ES-I3 (cell line): Measurements from ENCODE around the gene HDDC3.

ENCODE experiments used
- H3K36me3 ChIP-seq: 2 replicates; pipeline ENCODE4 v1.6.1; 2013; ENCODE audit warnings: mild to moderate bottlenecking, low read length, control low read depth, moderate library complexity; ENCODE audit not compliant: insufficient read depth
- H3K4me1 ChIP-seq: 2 replicates; pipeline ENCODE4 v1.6.1; 2013; ENCODE audit warnings: mild to moderate bottlenecking, control low read depth, low read length; ENCODE audit not compliant: insufficient read depth
- H3K9ac ChIP-seq: 2 replicates; pipeline ENCODE4 v1.6.1; 2013; ENCODE audit warnings: low read depth, mild to moderate bottlenecking, low read length, moderate library complexity
- H3K9me3 ChIP-seq: 2 replicates; pipeline ENCODE4 v1.6.1; 2013; ENCODE audit warnings: mild to moderate bottlenecking, low read length, moderate library complexity; ENCODE audit not compliant: control insufficient read depth, insufficient read depth

HDDC3 gene

DNA sequence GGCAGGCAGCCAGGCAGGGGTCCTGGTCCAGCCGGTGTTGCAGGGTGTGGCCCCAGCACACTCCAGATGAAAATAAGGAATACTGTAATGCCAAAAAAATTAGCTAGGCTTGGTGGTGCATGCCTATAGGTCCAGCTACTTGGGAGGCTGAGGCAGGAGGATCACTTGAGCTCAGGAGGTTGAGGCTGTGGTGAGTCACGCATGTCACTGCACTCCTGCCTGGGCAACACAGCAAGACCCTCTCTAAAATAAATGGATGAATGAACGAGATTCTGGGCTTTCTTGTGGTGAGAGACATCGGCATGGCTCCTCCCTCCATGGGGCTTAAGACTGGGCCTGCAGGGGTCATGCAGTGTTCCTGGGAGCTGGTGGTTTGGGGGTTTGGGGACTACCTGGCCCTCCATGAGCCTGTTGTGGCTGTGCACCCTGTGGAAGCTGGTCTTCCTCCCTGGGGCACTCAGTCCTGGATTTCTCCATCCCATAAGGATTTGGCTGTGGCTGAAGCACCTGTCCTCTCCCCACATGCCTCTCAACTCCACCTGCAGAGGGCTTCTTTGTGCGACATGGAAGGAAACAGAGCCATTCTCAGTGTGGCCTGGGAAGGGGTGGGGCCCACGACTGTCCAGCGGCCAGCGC lies 14.7 kb upstream of the HDDC3 start:
- Histone ChIP-seq H3K36me3 (peaks cover 31% of the 10 kb centered on the region), H3K4me1 (no peaks in the 10 kb centered on the region), H3K9ac (no peak overlapping the region), H3K9me3 (no peaks in the 10 kb centered on the region)

DNA sequence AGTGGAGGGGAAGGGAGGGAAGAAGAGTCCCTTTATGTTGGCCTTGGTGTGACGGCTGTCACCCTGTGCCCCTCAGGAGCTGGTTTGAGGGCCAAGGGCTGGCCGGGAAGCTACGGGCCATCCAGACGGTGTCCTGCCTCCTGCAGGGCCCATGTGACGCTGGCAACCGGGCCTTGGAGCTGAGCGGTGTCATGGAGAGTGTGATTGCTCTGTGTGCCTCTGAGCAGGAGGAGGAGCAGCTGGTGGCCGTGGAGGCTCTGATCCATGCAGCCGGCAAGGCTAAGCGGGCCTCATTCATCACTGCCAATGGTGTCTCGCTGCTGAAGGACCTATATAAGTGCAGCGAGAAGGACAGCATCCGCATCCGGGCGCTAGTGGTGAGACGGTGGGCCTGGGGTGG lies 14.2 kb upstream of the HDDC3 start:
- Histone ChIP-seq H3K9ac (no peak overlapping the region), H3K4me1 (no peaks in the 10 kb centered on the region), H3K9me3 (no peaks in the 10 kb centered on the region), H3K36me3 (peaks cover 27% of the 10 kb centered on the region)

DNA sequence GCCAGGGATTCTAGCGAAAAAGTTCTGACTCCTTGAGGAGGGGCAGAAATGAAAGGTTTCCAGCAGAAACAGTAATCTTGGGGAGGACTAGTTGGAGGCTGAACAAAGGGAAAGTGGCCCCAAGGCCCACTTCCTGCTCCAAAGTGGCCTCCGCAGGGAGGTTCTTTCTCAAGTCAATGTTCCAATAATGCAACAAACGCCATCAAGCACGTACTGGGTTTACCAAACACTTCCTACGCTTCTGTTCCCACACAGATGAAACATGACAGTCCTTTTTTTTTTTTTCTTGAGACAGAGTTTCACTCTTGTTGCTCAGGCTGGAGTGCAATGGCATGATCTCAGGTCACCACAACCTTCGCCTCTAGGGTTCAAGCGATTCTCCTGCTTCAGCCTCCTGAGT lies 12.7 kb upstream of the HDDC3 start:
- Histone ChIP-seq H3K9me3 (no peaks in the 10 kb centered on the region), H3K36me3 (peaks cover 32% of the 10 kb centered on the region), H3K9ac (no peak overlapping the region), H3K4me1 (no peaks in the 10 kb centered on the region)

DNA sequence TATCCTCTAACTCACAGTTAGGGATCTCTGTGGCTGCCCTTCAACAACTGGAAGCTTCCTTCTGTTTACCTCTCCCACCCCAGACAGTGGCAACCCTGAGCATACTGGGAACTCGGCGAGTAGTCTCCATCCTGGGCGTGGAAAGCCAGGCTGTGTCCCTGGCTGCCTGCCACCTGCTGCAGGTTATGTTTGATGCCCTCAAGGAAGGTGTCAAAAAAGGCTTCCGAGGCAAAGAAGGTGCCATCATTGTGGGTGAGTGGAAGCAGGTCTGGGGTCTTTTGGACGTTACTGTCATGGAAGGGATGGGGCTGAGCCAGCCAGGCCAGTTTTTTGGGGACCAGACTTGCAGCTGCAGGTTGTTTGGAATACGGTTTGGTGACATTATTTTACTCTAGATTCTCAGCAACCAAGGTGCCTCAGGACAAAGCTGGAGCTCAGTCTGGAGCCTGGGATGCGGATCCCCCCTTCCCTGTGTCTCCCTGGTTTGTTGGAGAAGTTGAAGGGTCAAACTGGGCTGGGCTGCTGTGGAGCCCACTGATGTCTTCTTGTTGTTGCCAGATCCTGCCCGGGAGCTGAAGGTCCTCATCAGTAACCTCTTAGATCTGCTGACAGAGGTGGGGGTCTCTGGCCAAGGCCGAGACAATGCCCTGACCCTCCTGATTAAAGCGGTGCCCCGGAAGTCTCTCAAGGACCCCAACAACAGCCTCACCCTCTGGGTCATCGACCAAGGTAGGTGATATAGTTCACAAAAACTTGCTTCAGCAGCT lies 10.2 kb upstream of the HDDC3 start:
- Histone ChIP-seq H3K9ac (no peak overlapping the region), H3K36me3 (peaks cover 43% of the 10 kb centered on the region), H3K4me1 (no peaks in the 10 kb centered on the region), H3K9me3 (no peaks in the 10 kb centered on the region)

DNA sequence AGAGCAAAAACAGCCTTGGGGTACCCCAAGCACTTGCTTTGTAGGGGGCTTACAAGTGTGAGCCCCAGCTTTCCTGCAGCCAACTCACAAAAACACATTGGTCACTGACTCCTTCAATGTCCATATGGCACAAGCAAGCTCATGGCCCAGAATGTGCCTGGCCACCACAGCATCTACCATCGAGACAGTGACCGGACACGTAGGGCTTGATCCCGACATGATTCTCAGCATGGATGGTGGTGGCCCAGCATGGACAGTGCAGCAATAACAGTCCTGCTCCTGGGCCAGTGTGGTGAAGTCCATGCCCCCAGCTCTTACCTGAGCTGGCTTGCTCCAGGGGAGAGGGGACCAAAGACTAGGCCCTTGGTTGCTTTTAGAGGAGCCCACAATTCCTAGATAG lies 8.7 kb upstream of the HDDC3 start:
- Histone ChIP-seq H3K9me3 (no peaks in the 10 kb centered on the region), H3K4me1 (no peaks in the 10 kb centered on the region), H3K9ac (no peak overlapping the region), H3K36me3 (peaks cover 38% of the 10 kb centered on the region)

DNA sequence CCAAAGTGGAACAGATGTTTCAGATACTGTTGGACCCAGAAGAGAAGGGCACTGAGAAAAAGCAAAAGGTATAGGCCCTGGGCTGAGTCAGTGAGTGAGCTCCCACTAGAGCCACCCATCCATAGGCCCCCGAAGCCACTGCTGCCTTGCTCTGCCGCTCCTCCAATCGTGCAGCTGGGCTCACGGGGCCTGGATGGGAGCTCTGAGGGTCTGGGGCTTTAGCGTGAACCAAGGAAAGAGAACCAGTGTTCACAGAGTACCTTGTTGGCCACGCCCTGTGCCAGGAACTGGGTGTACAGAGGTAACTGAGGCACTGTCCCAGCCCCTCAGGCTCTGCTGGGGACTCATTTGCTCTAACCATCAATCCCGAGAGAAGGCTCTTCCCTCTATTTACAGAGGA lies 7.4 kb upstream of the HDDC3 start:
- Histone ChIP-seq H3K9me3 (no peaks in the 10 kb centered on the region), H3K4me1 (no peaks in the 10 kb centered on the region), H3K9ac (no peak overlapping the region), H3K36me3 (peaks cover 33% of the 10 kb centered on the region)

DNA sequence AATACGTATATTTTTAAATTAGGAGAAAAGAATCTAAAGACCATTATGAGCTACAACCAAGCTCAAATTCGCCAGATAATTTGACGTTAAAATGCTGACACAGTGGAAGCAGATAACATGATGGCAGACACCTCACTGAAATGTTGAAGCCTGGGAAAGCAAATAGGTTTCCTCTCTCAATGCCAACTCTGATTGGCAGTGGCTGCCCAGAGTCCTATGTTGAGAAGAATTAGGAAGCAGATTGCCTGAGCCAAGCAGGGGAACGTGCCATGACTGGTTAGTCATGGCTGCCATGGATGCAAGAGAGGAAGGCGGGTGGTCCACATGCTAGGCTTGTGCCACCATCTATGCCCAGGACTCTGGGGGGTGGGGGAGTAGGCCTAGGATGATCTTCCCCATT lies 5.9 kb upstream of the HDDC3 start:
- H3K9me3 ChIP-seq: no peaks in the 10 kb centered on the region
- H3K4me1 ChIP-seq: no peaks in the 10 kb centered on the region
- H3K36me3 ChIP-seq: peaks cover 29% of the 10 kb centered on the region
- no peak overlapping the region for H3K9ac ChIP-seq

DNA sequence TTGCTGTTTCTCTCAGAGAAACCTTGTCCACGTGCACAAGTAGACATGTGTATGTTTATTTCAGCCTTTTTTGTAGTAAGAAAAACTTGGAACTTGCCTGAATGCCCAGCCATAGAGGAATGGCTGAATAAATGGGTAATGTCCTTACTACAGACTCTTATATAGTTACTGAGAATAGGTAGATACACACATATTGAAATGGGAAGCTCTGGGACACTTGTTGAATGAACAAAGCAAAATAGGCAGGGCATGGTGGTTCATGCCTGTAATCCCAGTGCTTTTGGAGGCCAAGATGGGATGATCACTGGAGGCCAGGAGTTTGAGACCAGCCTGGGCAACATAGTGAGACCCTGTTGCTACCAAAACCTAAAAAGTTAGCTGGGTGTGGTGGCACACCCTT lies 4.5 kb upstream of the HDDC3 start:
- H3K9me3 ChIP-seq: no peaks in the 10 kb centered on the region
- H3K4me1 ChIP-seq: no peaks in the 10 kb centered on the region
- no peak overlapping the region for H3K9ac ChIP-seq
- peaks cover 23% of the 10 kb centered on the region for H3K36me3 ChIP-seq

DNA sequence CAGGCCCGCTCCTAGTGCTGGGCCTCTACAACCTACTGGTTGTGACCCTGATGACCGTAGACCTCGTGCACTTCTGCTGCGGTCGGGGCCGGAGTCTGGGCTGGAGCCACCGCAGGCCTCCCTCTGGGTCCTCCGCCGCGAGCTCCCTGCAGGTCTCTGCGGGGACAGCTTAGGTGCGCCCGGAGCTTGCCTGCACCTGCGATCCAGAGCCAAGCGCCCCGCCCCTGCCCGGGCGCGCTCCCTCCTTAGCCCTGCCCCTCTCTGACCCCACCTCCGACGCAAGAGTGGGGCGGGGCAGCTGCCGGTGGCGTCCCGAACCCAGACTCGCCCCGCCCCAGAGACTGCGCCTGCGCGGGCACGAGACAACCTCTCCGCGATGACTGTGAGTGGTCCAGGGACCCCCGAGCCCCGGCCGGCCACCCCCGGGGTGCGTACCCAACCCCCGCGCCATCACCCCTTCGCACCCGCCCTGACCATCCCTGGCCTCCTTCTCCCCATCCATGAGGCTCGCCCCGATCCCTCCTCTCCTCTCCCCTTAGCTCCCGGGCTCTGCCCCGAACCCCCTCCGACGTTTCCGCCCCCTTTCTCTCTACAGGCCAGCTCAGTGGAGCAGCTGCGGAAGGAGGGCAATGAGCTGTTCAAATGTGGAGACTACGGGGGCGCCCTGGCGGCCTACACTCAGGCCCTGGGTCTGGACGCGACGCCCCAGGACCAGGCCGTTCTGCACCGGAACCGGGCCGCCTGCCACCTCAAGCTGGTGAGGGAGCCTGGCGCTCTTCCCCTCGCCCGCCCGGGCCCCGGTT lies 2.8 kb upstream of the HDDC3 start, which contains the start of gene UNC45A:
UNC45A (plus strand) TSS at position 337 of the 803 bp plus-strand sequence; CDS start at position 377, 40 bp downstream.
- Histone ChIP-seq H3K9ac (peak within 1 kb of the TSS; percentile 84), H3K4me1 (no peaks in the 10 kb centered on the region), H3K36me3 (peaks cover 11% of the 10 kb centered on the region; the same call in 1 of the 2 replicates), H3K9me3 (no peaks in the 10 kb centered on the region)

DNA sequence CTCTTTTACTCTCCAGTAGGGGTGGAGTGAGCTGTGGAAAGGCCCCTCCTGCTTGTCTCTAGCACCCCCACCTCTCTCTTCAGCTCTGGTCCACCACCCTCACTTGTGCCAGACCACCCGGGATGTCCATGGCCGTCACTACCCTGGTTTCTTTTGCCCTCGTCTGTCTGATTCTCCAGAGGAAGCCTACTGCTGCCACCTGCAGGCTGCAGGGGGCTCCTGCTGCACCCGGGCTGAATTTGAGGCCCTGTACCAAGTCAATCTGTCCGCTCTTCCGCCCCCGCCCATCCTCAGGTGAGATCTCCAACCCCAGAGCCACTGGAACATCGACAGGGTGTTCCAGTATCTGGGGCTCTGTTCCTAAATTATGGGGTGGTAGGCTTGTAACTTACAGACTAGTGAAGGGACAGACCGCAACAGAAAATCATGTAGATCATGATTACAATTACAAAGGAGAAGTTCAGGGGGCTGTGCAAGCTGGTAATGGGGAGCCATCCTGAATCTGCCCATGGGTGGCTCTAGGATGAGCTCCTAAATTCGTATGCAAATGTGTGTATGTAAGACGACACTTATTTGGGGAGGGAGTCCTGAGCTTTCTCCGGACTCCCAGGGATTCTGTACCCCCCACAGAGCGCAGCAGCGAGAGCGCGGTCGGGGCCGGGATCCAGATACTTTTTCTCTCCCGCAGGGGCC lies 2.1 kb upstream of the HDDC3 start:
- no peaks in the 10 kb centered on the region for H3K9me3 ChIP-seq
- peak overlapping the region; percentile 84 for H3K9ac ChIP-seq
- no peaks in the 10 kb centered on the region for H3K4me1 ChIP-seq
- H3K36me3 ChIP-seq: peaks cover 6% of the 10 kb centered on the region; the same call in 1 of the 2 replicates

DNA sequence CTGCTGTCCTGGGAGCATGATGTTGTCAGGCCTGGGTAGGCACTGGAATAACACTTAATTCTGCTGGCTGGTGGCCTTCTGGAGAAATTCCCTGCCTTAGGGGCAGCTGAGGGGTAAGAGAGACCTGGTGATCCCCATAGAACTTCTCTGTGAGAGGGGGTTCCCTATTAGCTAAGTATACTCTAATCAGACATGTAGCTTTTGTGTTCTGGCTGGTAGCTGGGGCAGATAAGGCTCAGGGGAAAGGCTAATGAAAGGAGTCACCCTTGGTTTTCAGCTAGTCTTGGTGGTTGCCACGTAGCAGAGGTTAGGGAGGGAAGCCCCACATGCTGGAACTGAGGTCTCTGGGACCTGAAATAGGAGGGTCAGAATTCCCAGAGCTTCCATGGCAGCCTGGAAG lies 952 bp upstream of the HDDC3 start:
- no peaks in the 10 kb centered on the region for H3K4me1 ChIP-seq
- H3K36me3 ChIP-seq: peaks cover 4% of the 10 kb centered on the region; the same call in 1 of the 2 replicates
- no peak overlapping the region for H3K9ac ChIP-seq
- H3K9me3 ChIP-seq: no peaks in the 10 kb centered on the region

DNA sequence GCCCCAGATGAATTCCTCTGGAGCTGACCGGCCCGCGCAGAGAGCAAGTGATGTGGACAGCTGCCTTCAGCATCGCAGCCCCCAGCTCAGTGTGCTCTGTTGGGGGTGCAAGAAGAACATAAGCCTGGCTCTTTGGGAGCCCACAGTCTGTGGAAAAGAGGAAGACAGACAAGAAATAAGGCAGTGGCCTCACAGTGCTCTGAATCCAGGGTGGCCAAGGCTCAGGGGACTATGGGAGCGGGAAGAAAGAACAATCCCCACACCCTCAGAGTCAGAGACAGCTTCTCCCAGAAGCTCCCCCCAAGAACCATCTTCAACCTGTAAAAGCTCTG lies 277 bp upstream of the HDDC3 start:
- H3K4me1 ChIP-seq: no peaks in the 10 kb centered on the region
- H3K9ac ChIP-seq: no peak overlapping the region
- H3K36me3 ChIP-seq: no peaks in the 10 kb centered on the region; the same call in 1 of the 2 replicates
- H3K9me3 ChIP-seq: no peaks in the 10 kb centered on the region

DNA sequence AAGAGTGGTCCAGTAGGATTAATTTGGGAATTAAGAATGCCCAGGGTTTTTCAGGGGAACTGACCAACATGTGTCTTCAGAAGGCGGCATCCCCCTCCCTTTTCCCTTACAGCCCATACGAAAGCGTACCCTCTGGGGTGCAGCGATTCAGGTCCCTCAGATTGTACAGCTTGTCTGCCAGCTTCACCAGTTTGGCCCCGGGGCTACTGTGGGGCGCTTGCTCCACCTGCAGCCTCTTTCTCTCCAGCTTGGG lies 848 bp downstream of the HDDC3 start:
- Histone ChIP-seq H3K36me3 (no peaks in the 10 kb centered on the region), H3K4me1 (no peaks in the 10 kb centered on the region), H3K9ac (no peak overlapping the region), H3K9me3 (no peaks in the 10 kb centered on the region)

DNA sequence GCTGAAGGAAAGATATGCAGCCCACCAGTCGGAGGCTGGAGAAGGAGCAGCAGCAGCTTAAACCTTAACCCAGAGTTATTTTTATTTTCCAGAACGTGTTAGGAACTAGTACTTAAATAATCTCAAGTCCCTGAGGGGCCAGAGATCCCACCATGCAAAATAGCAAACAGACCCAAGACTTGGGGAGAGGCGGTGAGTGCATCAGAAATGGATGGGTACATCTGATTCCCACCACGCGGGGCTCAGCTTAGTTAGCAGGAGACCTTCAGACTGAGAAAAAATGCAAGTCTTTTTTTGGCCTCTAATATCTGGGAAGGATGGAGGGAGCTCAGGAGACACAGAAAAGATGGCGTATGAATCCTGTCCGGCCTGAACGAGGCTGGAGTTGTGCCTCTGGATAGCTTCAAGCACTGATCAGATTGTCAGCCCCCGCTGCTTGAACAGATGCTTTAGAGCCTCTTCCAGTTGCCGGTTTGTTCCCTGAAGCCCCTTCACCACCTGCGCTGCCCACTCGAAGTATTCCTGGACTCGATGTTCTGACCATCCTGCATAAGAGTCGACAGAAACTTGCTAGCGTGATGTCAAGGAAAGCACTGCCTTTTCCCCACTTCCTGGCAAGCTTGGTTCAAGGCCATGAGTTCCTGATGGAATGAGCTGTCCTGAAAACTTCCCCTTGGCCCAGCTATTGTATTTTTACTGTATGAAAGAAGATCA lies 1.3 kb downstream of the HDDC3 start:
- no peak overlapping the region for H3K9ac ChIP-seq

More for the DNA sequence above, 1.3 kb downstream of the HDDC3 start:
- no peaks in the 10 kb centered on the region for H3K4me1 ChIP-seq
- no peaks in the 10 kb centered on the region for H3K9me3 ChIP-seq
- H3K36me3 ChIP-seq: no peaks in the 10 kb centered on the region
